Measurements from ENCODE around the gene SHROOM2. TPM values are rescaled to one million over a fixed set of nuclear protein-coding genes. Genes with fewer than 3 reads are reported as not detected.

Gene SHROOM2
- total RNA-seq, 1 experiment from 2014 or later = 0.64 TPM

GRCh38 chrX:9912351-9913145 is 126.3 kb downstream of the SHROOM2 start:
- DNase-seq (ENCODE audit: low spot score) = peak; percentile 38
- in situ Hi-C loops (cut with HindIII; ENCODE audit: low sequenced_read_pairs) = no loop called here

- in situ Hi-C loops (cut with HindIII; ENCODE audit: low sequenced_read_pairs) = no loop called here
- DNase-seq (ENCODE audit: low spot score) = no peak
These were observed 126.9 kb downstream of the SHROOM2 start for GRCh38 chrX:9913146-9913433.

GRCh38 chrX:9917861-9918260 is 131.6 kb downstream of the SHROOM2 start:
- in situ Hi-C loops (cut with HindIII; ENCODE audit: low sequenced_read_pairs) = no loop called here
- DNase-seq (ENCODE audit: low spot score) = no peak

GRCh38 chrX:9919632-9920172 is 133.5 kb downstream of the SHROOM2 start:
- DNase-seq (ENCODE audit: low spot score) = no peak
- in situ Hi-C loops (cut with HindIII; ENCODE audit: low sequenced_read_pairs) = no loop called here

- no peak for DNase-seq (ENCODE audit: low spot score)
- in situ Hi-C loops (cut with HindIII; ENCODE audit: low sequenced_read_pairs) = no loop called here
These were observed 135.2 kb downstream of the SHROOM2 start for GRCh38 chrX:9921407-9921806.

GRCh38 chrX:9923357-9923756 is 137.1 kb downstream of the SHROOM2 start:
- no peak for DNase-seq (ENCODE audit: low spot score)
- in situ Hi-C loops (cut with HindIII; ENCODE audit: low sequenced_read_pairs) = no loop called here

GRCh38 chrX:9926002-9926401 is 139.8 kb downstream of the SHROOM2 start:
- no peak for DNase-seq (ENCODE audit: low spot score)
- in situ Hi-C loops (cut with HindIII; ENCODE audit: low sequenced_read_pairs) = no loop called here

- no peak for DNase-seq (ENCODE audit: low spot score)
- in situ Hi-C loops (cut with HindIII; ENCODE audit: low sequenced_read_pairs) = no loop called here
These were observed 141.7 kb downstream of the SHROOM2 start for GRCh38 chrX:9927698-9928482.

- in situ Hi-C loops (cut with HindIII; ENCODE audit: low sequenced_read_pairs) = no loop called here
- no peak for DNase-seq (ENCODE audit: low spot score)
These were observed 149.2 kb downstream of the SHROOM2 start for GRCh38 chrX:9935436-9935835.

- in situ Hi-C loops (cut with HindIII; ENCODE audit: low sequenced_read_pairs) = no loop called here
- DNase-seq (ENCODE audit: low spot score) = no peak
These were observed 151.5 kb downstream of the SHROOM2 start for GRCh38 chrX:9937761-9938160.

GRCh38 chrX:9938516-9938915 is 152.3 kb downstream of the SHROOM2 start:
- no peak for DNase-seq (ENCODE audit: low spot score)
- in situ Hi-C loops (cut with HindIII; ENCODE audit: low sequenced_read_pairs) = no loop called here

GRCh38 chrX:9940421-9940820 is 154.2 kb downstream of the SHROOM2 start:
- in situ Hi-C loops (cut with HindIII; ENCODE audit: low sequenced_read_pairs) = no loop called here
- DNase-seq (ENCODE audit: low spot score) = peak; percentile 49

- no peak for DNase-seq (ENCODE audit: low spot score)
- in situ Hi-C loops (cut with HindIII; ENCODE audit: low sequenced_read_pairs) = no loop called here
These were observed 155.9 kb downstream of the SHROOM2 start for GRCh38 chrX:9942086-9942485.

- in situ Hi-C loops (cut with HindIII; ENCODE audit: low sequenced_read_pairs) = no loop called here
- DNase-seq (ENCODE audit: low spot score) = no peak
These were observed 157.2 kb downstream of the SHROOM2 start for GRCh38 chrX:9943420-9943819.

- no peak for DNase-seq (ENCODE audit: low spot score)
- in situ Hi-C loops (cut with HindIII; ENCODE audit: low sequenced_read_pairs) = no loop called here
These were observed 161.0 kb downstream of the SHROOM2 start for GRCh38 chrX:9947131-9947794.

- no peak for DNase-seq (ENCODE audit: low spot score)
- in situ Hi-C loops (cut with HindIII; ENCODE audit: low sequenced_read_pairs) = no loop called here
These were observed 162.2 kb downstream of the SHROOM2 start for GRCh38 chrX:9948406-9948805.

- in situ Hi-C loops (cut with HindIII; ENCODE audit: low sequenced_read_pairs) = no loop called here
- DNase-seq (ENCODE audit: low spot score) = no peak
These were observed 166.1 kb downstream of the SHROOM2 start for GRCh38 chrX:9952300-9952699.

- in situ Hi-C loops (cut with HindIII; ENCODE audit: low sequenced_read_pairs) = no loop called here
- no peak for DNase-seq (ENCODE audit: low spot score)
These were observed 167.2 kb downstream of the SHROOM2 start for GRCh38 chrX:9953396-9953795.

- in situ Hi-C loops (cut with HindIII; ENCODE audit: low sequenced_read_pairs) = no loop called here
- DNase-seq (ENCODE audit: low spot score) = no peak
These were observed 169.3 kb downstream of the SHROOM2 start for GRCh38 chrX:9955506-9955905.

- in situ Hi-C loops (cut with HindIII; ENCODE audit: low sequenced_read_pairs) = no loop called here
- DNase-seq (ENCODE audit: low spot score) = no peak
These were observed 171.5 kb downstream of the SHROOM2 start for GRCh38 chrX:9957743-9958142.
